Activated CD4-positive, alpha-beta T cell treated with anti-CD3 and anti-CD28 coated beads for 4 hours (primary cell): Measurements from ENCODE around the gene OR13D1.
"Not testable (repeated sequence)": the region's sequence is repeated elsewhere in the genome, so short reads cannot be mapped to it uniquely, and the experiment has no call there.

Experiments used
- DNase-seq, 2 donors: peaks; one replicate each; pipeline ENCODE4 v3.0.0-alpha.2; 2020

OR13D1 gene, protein sequence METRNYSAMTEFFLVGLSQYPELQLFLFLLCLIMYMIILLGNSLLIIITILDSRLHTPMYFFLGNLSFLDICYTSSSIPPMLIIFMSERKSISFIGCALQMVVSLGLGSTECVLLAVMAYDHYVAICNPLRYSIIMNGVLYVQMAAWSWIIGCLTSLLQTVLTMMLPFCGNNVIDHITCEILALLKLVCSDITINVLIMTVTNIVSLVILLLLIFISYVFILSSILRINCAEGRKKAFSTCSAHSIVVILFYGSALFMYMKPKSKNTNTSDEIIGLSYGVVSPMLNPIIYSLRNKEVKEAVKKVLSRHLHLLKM

DNA sequence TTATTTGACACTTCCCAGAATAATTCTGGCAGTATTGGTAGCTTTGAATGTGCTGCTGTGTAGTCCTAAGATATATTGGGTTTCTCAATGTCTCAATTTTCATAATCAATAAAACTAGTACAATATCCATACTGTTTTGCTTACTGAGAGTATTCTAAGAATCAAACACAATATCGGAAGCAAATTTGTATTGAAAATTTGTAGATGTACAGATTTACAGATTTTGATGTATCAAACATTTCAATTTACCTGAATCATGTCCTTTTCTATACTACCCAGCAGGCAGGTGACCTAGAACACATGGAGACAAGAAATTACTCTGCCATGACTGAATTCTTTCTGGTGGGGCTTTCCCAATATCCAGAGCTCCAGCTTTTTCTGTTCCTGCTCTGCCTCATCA is at the start of gene OR13D1:
OR13D1 (plus strand) TSS at position 301 of the 400 bp plus-strand sequence; CDS start at position 301, 0 bp downstream.
- no peak for DNase-seq

GRCh38 chr9:104658496-104659195 is 35.7 kb upstream of the OR13D1 start:
- no peak for DNase-seq

DNA sequence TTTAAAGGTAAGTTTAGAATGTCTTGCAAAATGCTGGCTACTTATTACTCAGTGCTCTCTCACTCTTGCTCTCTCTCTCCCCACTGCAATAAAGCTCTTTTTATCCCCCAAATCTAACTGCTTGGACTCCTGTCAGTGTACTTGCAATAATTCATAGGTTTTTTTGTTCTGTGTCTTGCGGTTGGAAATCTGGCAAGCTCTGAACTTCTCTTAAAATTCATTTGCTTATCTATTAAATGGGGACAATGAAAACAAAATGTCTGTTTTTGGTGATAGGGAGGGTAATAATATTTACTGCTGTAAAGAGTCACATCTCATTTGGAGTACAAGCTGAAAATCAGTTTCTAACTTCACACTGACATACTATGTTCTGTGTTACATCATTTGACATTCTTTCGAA is 18.7 kb upstream of the OR13D1 start:
- no peak for DNase-seq

GRCh38 chr9:104682642-104683041 is 11.7 kb upstream of the OR13D1 start:
- no peak for DNase-seq

GRCh38 chr9:104686081-104686480 is 8.2 kb upstream of the OR13D1 start:
- no peak for DNase-seq

GRCh38 chr9:104700306-104700705 is 6.0 kb downstream of the OR13D1 start:
- DNase-seq, result no peak

DNA sequence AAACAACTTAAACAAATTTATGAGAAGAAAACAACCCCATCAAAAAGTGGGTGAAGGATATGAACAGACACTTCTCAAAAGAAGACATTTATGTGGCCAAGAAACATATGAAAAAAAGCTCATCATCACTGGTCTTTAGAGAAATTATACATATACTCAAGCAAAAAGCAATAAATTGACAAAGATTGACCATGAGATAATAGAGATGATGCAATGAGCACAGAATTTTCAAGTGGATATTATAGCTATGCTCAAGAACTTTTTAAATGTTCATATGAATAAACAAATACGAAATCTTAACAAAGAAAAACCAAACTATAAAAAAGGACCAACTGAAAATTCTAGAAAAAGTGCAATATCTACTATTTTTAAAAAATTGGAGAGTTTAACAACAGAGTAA is 14.4 kb downstream of the OR13D1 start:
- DNase-seq, result not testable (repeated sequence)

DNA sequence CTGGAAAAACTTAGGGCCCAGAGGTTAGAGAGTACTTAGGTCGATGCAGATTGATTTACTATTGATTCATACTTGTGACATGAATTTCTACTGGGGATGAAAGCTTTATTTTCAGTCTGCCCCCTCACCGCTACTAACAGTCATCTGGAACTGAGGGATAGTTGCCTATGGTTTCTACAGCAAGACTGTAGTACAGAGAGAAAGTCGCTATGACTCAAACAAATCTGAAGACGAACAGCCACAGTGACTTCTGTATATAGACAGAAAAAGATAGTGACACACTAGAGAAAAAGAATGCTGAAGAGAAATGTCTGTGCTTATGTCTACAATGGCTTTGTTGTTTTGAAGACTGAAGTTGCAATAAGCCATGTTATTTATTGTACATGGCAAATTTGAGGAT is 17.3 kb downstream of the OR13D1 start:
- DNase-seq, result no peak

GRCh38 chr9:104725014-104725413 is 30.7 kb downstream of the OR13D1 start:
- DNase-seq, result no peak

DNA sequence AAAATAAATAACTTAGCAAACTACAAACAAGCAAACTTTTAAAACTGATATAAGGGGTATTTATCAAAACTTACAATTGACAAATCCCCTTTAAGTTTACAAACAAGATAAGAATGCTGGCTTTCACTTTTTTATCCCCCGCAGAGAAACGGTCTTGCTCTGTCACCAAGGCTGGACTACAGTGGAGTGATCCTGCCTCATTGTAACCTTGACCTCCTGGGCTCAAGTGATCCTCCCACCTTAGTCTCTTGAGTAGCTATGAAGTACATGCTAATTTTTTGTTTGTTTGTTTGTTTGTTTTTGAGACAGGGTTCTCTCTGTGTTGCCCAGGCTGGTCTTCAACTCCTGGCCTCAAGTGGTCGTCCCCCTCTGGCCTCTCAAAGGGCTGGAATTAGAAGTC is 44.1 kb downstream of the OR13D1 start:
- no peak for DNase-seq

- no peak for DNase-seq
These were observed 46.3 kb downstream of the OR13D1 start for GRCh38 chr9:104740621-104741020.

DNA sequence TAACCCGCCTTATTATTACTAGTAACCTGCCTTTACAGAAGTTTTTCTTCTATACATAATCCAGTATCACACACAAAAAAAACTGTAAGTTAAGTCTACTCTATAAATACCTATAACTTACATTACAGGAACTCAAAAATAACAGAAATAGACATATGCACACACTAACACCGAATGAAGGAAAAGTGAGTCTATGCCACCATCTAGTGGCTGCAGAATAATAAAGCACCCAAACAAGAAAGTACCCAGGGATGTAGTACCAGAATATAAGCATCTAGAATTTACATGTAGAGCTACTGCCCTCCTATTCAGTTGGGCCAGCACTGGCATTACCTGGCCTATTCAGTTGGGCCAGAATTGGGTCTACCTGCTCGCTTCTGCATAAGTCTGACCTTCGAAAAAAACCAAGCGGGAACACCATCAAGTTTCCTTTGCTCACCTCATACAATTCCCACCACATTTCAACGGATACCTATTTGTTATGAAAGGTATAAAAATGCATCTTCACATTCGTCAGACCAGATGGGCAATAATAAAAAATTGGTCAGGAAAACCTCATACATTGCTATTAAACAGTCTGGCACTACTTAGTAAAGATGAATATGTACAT is 49.2 kb downstream of the OR13D1 start:
- DNase-seq, result peak; percentile 3 to 51
